Mesendoderm (in vitro differentiated cells): ENCODE measurements around the gene ABCB9.

Experiments
- DNase-seq: peaks from one replicate; pipeline ENCODE4 v3.0.0; 2013
- H2AK5ac ChIP-seq: 2 replicates; pipeline ENCODE4 v1.6.1; 2013; ENCODE audit warnings: low read length, inconsistent platforms
- H2BK120ac ChIP-seq: 2 replicates; pipeline ENCODE4 v1.6.1; 2013; ENCODE audit warnings: low read depth, mild to moderate bottlenecking, low read length, moderate library complexity, mixed read lengths
- H2BK15ac ChIP-seq: replicated peaks from 2 replicates; pipeline ENCODE4 v1.6.1; 2013; ENCODE audit warnings: low read depth, mild to moderate bottlenecking, moderate library complexity
- H2BK5ac ChIP-seq: 2 replicates; pipeline ENCODE4 v1.6.1; 2013; ENCODE audit warnings: low read length, inconsistent platforms
- H3K18ac ChIP-seq: 2 replicates; pipeline ENCODE4 v1.6.1; 2013; ENCODE audit warnings: mild to moderate bottlenecking, low read length, mixed read lengths
- H3K23ac ChIP-seq: one replicate; pipeline ENCODE4 v1.6.1; 2013; ENCODE audit warnings: low read length
- H3K27ac ChIP-seq: 2 replicates; pipeline ENCODE4 v1.5.1; 2013; ENCODE audit warnings: low read depth, mild to moderate bottlenecking, inconsistent platforms, low read length, moderate library complexity
- H3K27me3 ChIP-seq: 2 replicates; pipeline ENCODE4 v1.6.1; 2013; ENCODE audit warnings: low read length, control low read depth, mild to moderate bottlenecking, inconsistent platforms; ENCODE audit not compliant: insufficient read depth, poor library complexity
- H3K36me3 ChIP-seq: 2 replicates; pipeline ENCODE4 v1.6.1; 2013; ENCODE audit warnings: low read length, inconsistent platforms; ENCODE audit not compliant: control insufficient read depth, insufficient read depth
- H3K4ac ChIP-seq: one replicate; pipeline ENCODE4 v1.6.1; 2013; ENCODE audit warnings: low read depth, mild to moderate bottlenecking, low read length, moderate library complexity
- H3K4me1 ChIP-seq: 2 replicates; pipeline ENCODE4 v1.6.1; 2013; ENCODE audit warnings: low read depth, low read length, inconsistent platforms; ENCODE audit not compliant: control insufficient read depth
- H3K4me2 ChIP-seq: 2 replicates; pipeline ENCODE4 v1.6.1; 2013; ENCODE audit warnings: low read length
- H3K4me3 ChIP-seq: 2 replicates; pipeline ENCODE4 v1.5.1; 2013; ENCODE audit warnings: mild to moderate bottlenecking, low read length
- H3K56ac ChIP-seq: one replicate; pipeline ENCODE4 v1.6.1; 2013; ENCODE audit warnings: low read length
- H3K79me1 ChIP-seq: 2 replicates; pipeline ENCODE4 v1.6.1; 2013; ENCODE audit warnings: low read length, inconsistent platforms
- H3K79me2 ChIP-seq: 2 replicates; pipeline ENCODE4 v1.6.1; 2013; ENCODE audit warnings: mild to moderate bottlenecking, low read length; ENCODE audit not compliant: control insufficient read depth, insufficient read depth
- H3K9ac ChIP-seq: 2 replicates; pipeline ENCODE4 v1.6.1; 2013; ENCODE audit warnings: low read length, inconsistent platforms
- H4K5ac ChIP-seq: one replicate; pipeline ENCODE4 v1.6.1; 2013; ENCODE audit warnings: low read length
- H4K8ac ChIP-seq: one replicate; pipeline ENCODE4 v1.6.1; 2013; ENCODE audit warnings: low read depth, mild to moderate bottlenecking, control low read depth, low read length, moderate library complexity
- WGBS: extraction: QIAGEN DNeasy Blood & Tissue Kit; methylation state at CpG from one replicate; pipeline ENCODE4 v1.1.7; 2013; ENCODE audit warnings: low lambda C conversion rate, missing lambda C conversion rate; ENCODE audit not compliant: insufficient coverage; ENCODE audit errors: extremely low coverage; 5-methylcytosine and 5-hydroxymethylcytosine counted together

ABCB9 gene

DNA sequence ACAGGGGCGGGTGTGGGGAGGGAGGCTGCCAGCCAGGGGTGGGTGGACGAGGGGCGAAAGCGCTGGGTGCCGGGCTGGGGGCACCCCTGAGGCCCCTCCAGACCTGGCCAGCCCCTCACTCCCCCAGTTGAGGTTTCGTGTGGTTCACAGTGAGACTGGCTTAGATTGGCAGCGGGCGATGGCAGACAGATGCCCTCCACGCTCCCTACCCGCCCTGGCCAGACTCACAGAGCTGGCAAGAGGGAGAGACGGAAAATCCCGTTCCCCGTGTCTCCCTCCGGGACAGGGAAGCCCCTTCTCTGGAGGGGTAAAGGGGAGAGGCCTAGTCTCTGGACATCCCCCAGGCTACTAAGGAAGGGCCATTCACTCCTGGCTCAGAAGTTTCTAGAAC is 37.1 kb downstream of the ABCB9 start:
- H4K8ac ChIP-seq, result no peak overlapping the region
- H3K4me1 ChIP-seq, result no peaks in the 10 kb centered on the region
- no peak overlapping the region for H3K9ac ChIP-seq
- no peak overlapping the region for H3K4me3 ChIP-seq
- no peak overlapping the region for H2BK5ac ChIP-seq
- WGBS, result no CpG with 5 or more reads among the region's 14 CpGs
- H3K23ac ChIP-seq, result no peak overlapping the region
- H3K27me3 ChIP-seq, result no peaks in the 10 kb centered on the region
- no peak overlapping the region for H2BK15ac ChIP-seq
- H3K36me3 ChIP-seq, result no peaks in the 10 kb centered on the region
- H4K5ac ChIP-seq, result no peak overlapping the region
- no peak overlapping the region for H3K4ac ChIP-seq
- no peak overlapping the region for H3K56ac ChIP-seq
- no peak for DNase-seq
- H3K79me1 ChIP-seq, result no peaks in the 10 kb centered on the region
- no peak overlapping the region for H3K4me2 ChIP-seq
- no peak overlapping the region for H3K18ac ChIP-seq
- H2BK120ac ChIP-seq, result no peak overlapping the region
- H3K79me2 ChIP-seq, result no peaks in the 10 kb centered on the region
- no peak overlapping the region for H2AK5ac ChIP-seq
- H3K27ac ChIP-seq, result no peak overlapping the region

DNA sequence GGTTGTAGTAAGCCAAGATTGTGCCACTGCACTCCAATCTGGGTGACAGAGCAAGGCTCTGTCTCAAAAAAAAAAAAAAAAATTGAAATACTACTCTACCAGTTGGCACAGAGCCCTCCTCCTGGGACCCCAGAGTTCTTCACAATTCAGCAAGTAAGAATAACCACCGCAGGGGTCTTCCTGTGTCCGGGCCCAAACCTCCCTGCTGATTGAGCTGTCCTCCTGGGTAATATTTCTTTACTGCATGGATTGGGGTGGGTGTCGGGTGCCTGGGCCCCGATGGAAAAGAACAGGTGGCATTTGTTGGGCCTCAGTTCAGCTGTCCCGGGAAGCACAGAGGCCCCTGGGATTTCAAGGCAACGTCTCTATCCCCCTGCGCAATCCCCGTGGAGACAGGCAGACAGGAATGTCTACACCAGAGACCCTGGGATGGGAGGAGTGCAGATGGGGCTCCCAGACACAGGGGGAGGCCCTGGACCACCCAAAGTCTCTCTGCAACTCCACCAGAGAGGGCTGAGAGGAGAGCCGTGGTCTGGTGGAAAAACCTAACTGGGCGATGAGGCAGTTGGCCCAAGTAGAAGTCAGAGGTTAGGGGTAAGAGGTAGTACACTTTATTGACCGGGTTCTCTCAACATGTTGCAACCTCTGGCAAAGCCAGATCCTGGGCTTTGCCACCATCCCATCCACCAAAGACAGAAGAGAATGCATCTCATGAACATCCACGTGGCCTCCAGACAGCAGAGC is 37.7 kb downstream of the ABCB9 start:
- Histone ChIP-seq H3K27me3 (no peaks in the 10 kb centered on the region), H3K4me1 (no peaks in the 10 kb centered on the region), H2AK5ac (no peak overlapping the region), H4K8ac (no peak overlapping the region), H4K5ac (no peak overlapping the region), H3K23ac (no peak overlapping the region), H3K36me3 (no peaks in the 10 kb centered on the region), H3K27ac (no peak overlapping the region), H3K79me1 (no peaks in the 10 kb centered on the region), H2BK15ac (no peak overlapping the region), H2BK5ac (no peak overlapping the region), H3K18ac (no peak overlapping the region), H2BK120ac (no peak overlapping the region), H3K79me2 (no peaks in the 10 kb centered on the region), H3K56ac (no peak overlapping the region), H3K4me2 (no peak overlapping the region), H3K4ac (no peak overlapping the region), H3K9ac (no peak overlapping the region), H3K4me3 (no peak overlapping the region)
- DNase-seq, result no peak
- no CpG with 5 or more reads among the region's 12 CpGs for WGBS

DNA sequence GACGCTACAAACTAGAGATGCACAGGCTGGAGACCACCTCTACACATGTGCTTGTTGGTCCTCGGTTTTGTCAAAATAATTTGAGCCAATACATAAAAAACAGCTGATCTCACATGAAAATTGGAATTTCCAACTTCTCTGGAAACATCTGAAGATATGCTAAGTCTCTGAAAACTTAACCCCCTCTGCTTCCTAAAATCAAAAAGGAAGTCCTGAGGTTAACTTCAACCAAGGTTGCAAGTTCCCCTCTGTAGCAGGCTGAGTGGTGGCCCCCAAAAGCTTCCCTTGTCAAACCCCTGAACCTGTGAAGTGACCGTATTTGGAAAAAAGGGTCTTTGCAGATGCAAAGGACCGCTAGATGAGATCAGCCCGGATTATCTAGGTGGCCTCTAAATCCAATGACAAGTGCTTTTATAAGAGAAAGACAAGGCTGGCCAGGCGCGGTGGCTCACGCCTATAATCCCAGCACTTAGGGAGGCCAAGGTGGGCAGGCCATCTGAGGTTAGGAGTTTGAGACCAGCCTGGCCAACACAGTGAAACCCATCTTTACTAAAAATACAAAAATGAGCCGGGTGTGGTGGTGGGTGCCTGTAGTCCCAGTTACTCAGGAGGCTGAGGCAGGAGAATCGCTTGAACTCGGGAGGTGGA is 38.4 kb downstream of the ABCB9 start:
- WGBS, result no CpG with 5 or more reads among the region's 11 CpGs
- Histone ChIP-seq H3K4me2 (no peak overlapping the region), H3K79me2 (no peaks in the 10 kb centered on the region), H3K9ac (no peak overlapping the region), H3K4me1 (no peaks in the 10 kb centered on the region), H3K27ac (no peak overlapping the region), H3K79me1 (no peaks in the 10 kb centered on the region), H3K23ac (no peak overlapping the region), H3K4me3 (no peak overlapping the region), H3K36me3 (no peaks in the 10 kb centered on the region), H3K56ac (no peak overlapping the region), H2AK5ac (no peak overlapping the region), H3K18ac (no peak overlapping the region), H4K5ac (no peak overlapping the region), H4K8ac (no peak overlapping the region), H3K4ac (no peak overlapping the region), H2BK5ac (no peak overlapping the region), H2BK15ac (no peak overlapping the region), H2BK120ac (no peak overlapping the region), H3K27me3 (no peaks in the 10 kb centered on the region)
- DNase-seq, result no peak

DNA sequence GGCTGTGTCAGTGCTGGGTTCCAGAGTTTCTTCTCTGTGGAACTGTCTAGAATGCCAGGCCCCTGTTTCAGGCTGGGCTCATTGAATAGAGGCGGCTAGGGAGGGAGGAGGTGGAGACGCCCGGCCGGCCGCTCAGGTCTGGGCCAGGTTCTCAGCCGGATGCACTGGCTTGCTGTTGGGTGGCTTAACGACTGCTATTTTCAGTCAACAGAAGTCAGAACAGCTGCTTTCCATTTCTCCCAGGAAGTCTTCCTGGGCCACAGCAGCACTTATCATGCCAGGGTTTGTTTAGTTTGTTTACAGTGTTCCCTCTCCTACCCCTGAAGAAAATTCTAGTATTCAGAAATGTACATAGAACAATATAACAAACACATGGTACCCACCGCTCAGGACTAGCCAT is 44.3 kb downstream of the ABCB9 start:
- Histone ChIP-seq H2BK5ac (no peak overlapping the region), H3K27ac (no peak overlapping the region), H3K9ac (no peak overlapping the region), H2BK15ac (no peak overlapping the region), H3K4me1 (no peaks in the 10 kb centered on the region), H3K4me3 (no peak overlapping the region), H4K5ac (no peak overlapping the region), H3K18ac (no peak overlapping the region), H3K4ac (no peak overlapping the region), H3K79me1 (no peaks in the 10 kb centered on the region), H3K23ac (no peak overlapping the region), H3K27me3 (no peaks in the 10 kb centered on the region), H3K56ac (no peak overlapping the region), H2AK5ac (no peak overlapping the region), H4K8ac (no peak overlapping the region), H3K79me2 (no peaks in the 10 kb centered on the region), H3K4me2 (no peak overlapping the region), H2BK120ac (no peak overlapping the region), H3K36me3 (no peaks in the 10 kb centered on the region)
- no CpG with 5 or more reads among the region's 8 CpGs for WGBS
- DNase-seq, result no peak

DNA sequence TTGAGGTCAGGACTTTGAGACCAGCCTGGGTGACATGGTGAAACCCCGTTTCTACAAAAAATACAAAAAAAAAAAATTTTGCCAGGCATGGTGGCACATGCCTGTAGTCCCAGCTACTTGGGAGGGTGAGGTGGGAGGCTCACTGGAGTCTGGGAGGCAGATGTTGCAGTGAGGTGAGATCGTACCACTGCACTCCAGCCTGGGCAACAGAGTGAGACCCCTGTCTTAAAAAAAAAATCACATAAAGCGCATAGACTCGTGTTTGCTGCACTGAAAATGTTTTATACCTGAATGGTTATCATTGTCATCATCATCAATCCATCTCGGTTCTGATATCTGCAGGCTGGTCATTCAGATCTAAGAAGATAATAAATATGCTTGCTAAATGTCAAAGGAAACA is 45.6 kb downstream of the ABCB9 start:
- Histone ChIP-seq H3K18ac (no peak overlapping the region), H3K9ac (no peak overlapping the region), H3K27me3 (no peaks in the 10 kb centered on the region), H3K79me2 (no peaks in the 10 kb centered on the region), H3K79me1 (no peaks in the 10 kb centered on the region), H2AK5ac (no peak overlapping the region), H3K4me1 (no peaks in the 10 kb centered on the region), H4K5ac (no peak overlapping the region), H2BK15ac (no peak overlapping the region), H2BK5ac (no peak overlapping the region), H3K4me2 (no peak overlapping the region), H3K23ac (no peak overlapping the region), H2BK120ac (no peak overlapping the region), H4K8ac (no peak overlapping the region), H3K4me3 (no peak overlapping the region), H3K4ac (no peak overlapping the region), H3K27ac (no peak overlapping the region), H3K36me3 (no peaks in the 10 kb centered on the region), H3K56ac (no peak overlapping the region)
- no CpG with 5 or more reads among the region's 5 CpGs for WGBS
- no peak for DNase-seq

DNA sequence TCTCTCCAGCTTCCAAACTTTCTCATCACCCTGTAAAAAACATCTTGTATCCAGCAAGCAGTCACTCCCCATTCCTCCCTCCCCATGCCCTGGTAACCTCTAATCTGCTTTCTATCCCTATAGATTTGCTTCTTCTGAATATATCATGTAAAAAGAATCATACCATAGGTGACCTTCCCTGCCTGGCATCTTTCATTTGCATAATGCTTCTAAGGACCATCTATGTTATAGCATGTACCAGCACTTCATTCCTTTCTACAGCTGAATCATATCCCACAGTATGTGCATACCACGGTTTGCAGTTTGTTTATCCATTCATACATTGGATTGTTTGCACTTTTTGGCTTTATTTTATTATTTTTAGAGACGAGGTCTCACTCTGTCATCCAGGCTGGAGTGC is 47.4 kb downstream of the ABCB9 start:
- Histone ChIP-seq H3K4me3 (no peak overlapping the region), H2AK5ac (no peak overlapping the region), H3K4me2 (no peak overlapping the region), H3K36me3 (no peaks in the 10 kb centered on the region), H2BK120ac (no peak overlapping the region), H4K8ac (no peak overlapping the region), H3K23ac (no peak overlapping the region), H3K18ac (no peak overlapping the region), H4K5ac (no peak overlapping the region), H3K79me1 (no peaks in the 10 kb centered on the region), H2BK5ac (no peak overlapping the region), H3K56ac (no peak overlapping the region), H3K4ac (no peak overlapping the region), H2BK15ac (no peak overlapping the region), H3K9ac (no peak overlapping the region), H3K4me1 (no peaks in the 10 kb centered on the region), H3K27me3 (no peaks in the 10 kb centered on the region), H3K79me2 (no peaks in the 10 kb centered on the region), H3K27ac (no peak overlapping the region)
- no peak for DNase-seq
- no CpG with 5 or more reads among the region's 2 CpGs for WGBS
